Astrocyte (in vitro differentiated cells and primary cell): ENCODE measurements around the gene MRGPRF.

Experiments used
- CTCF ChIP-seq: IDR thresholded peaks from 2 replicates; pipeline ENCODE4 v1.5.1; 2011; ENCODE audit warnings: low read depth, mild to moderate bottlenecking, inconsistent platforms, low read length, moderate library complexity; ENCODE audit not compliant: insufficient read depth
- EZH2 ChIP-seq: IDR thresholded peaks from 2 replicates; pipeline ENCODE4 v1.6.1; 2012; ENCODE audit warnings: mild to moderate bottlenecking, low read length, inconsistent platforms; ENCODE audit not compliant: insufficient read depth

GRCh38 chr11:68977781-68978625 is 35.0 kb downstream of the MRGPRF start:
- no peak for TF ChIP-seq EZH2
- no peak for TF ChIP-seq CTCF
